CD14-positive monocyte (primary cell): ENCODE data around the gene TRMU. TPM values are rescaled to one million over a fixed set of nuclear protein-coding genes. Genes with fewer than 3 reads are reported as not detected.

Experiments
- DNase-seq, 3 donors: peaks; one replicate each; pipeline ENCODE4 v3.0.0-alpha.2; 2011 to 2022
- H2AFZ ChIP-seq: 2 replicates; pipeline ENCODE4 v1.6.0; 2012; ENCODE audit warnings: mild to moderate bottlenecking, low read depth, low read length, inconsistent platforms; ENCODE audit not compliant: insufficient read depth, poor library complexity, severe bottlenecking
- H3K27ac ChIP-seq, 2 donors: 1 replicate in 1 of 2; 2 replicates in 1 of 2; pipeline ENCODE4 v1.5.1; 2012 to 2013; ENCODE audit warnings: low read length in 2 of 2, control low read depth in 1 of 2, inconsistent platforms in 1 of 2, low read depth in 1 of 2, mild to moderate bottlenecking in 1 of 2
- H3K27me3 ChIP-seq, 2 donors: one replicate each; pipeline versions ENCODE4 v1.6.0 to v1.6.1; 2011 to 2013; ENCODE audit warnings: low read length in 2 of 2; ENCODE audit not compliant: control insufficient read depth in 2 of 2, insufficient read depth in 2 of 2
- H3K36me3 ChIP-seq, 2 donors: replicated peaks in 1 of 2; 1 replicate in 1 of 2; 2 replicates in 1 of 2; pipeline versions ENCODE4 v1.5.1 to v1.6.1; 2012 to 2013; ENCODE audit warnings: low read length in 2 of 2, control low read depth in 1 of 2, inconsistent platforms in 1 of 2, mild to moderate bottlenecking in 1 of 2; ENCODE audit not compliant: insufficient read depth in 2 of 2, control insufficient read depth in 1 of 2
- H3K4me1 ChIP-seq, 2 donors: 1 replicate in 1 of 2; 2 replicates in 1 of 2; pipeline versions ENCODE4 v1.5.1 to v1.6.1; 2012 to 2013; ENCODE audit warnings: low read length in 2 of 2, control low read depth in 1 of 2, inconsistent platforms in 1 of 2, mild to moderate bottlenecking in 1 of 2, moderate library complexity in 1 of 2; ENCODE audit not compliant: insufficient read depth in 2 of 2, control insufficient read depth in 1 of 2
- H3K4me2 ChIP-seq: replicated peaks from 2 replicates; pipeline ENCODE3; 2012; ENCODE audit warnings: low read length, moderate library complexity, mild to moderate bottlenecking; ENCODE audit not compliant: poor library complexity, severe bottlenecking; ENCODE audit errors: extremely low read depth
- H3K4me3 ChIP-seq, 3 experiments: fragments of 200-600 bp in 1 of 3; sonication (generic) in 1 of 3; replicated peaks in 1 of 3; 1 replicate in 2 of 3; 2 replicates in 1 of 3; pipeline ENCODE4 v1.5.1; 2011 to 2013; ENCODE audit warnings: low read length in 3 of 3, mild to moderate bottlenecking in 3 of 3, control low read depth in 2 of 3, low read depth in 2 of 3, inconsistent platforms in 1 of 3, moderate library complexity in 1 of 3
- H3K79me2 ChIP-seq: 2 replicates; pipeline ENCODE4 v1.6.0; 2012; ENCODE audit warnings: mild to moderate bottlenecking, control low read depth, inconsistent platforms, low read length, moderate library complexity; ENCODE audit not compliant: insufficient read depth
- H3K9ac ChIP-seq: 2 replicates; pipeline ENCODE4 v1.6.0; 2017; ENCODE audit warnings: low read length, mild to moderate bottlenecking; ENCODE audit not compliant: insufficient read depth, poor library complexity, severe bottlenecking
- H3K9me3 ChIP-seq, 2 donors: replicated peaks in 1 of 2; 1 replicate in 1 of 2; 2 replicates in 1 of 2; pipeline versions ENCODE4 v1.5.1 to v1.6.1; 2012 to 2013; ENCODE audit warnings: low read length in 2 of 2, control low read depth in 1 of 2; ENCODE audit not compliant: control insufficient read depth in 1 of 2, insufficient read depth in 1 of 2
- H4K20me1 ChIP-seq: 2 replicates; pipeline ENCODE4 v1.6.0; 2012; ENCODE audit warnings: mild to moderate bottlenecking, low read length, control low read depth, moderate library complexity; ENCODE audit not compliant: insufficient read depth
- H3K27ac Mint-ChIP-seq, 7 donors: one replicate each; pipeline ENCODE4 v1.8.0; 2020; ENCODE audit warnings: mild to moderate bottlenecking in 7 of 7, mixed read lengths in 7 of 7, moderate library complexity in 6 of 7, inconsistent platforms in 2 of 7
- H3K27me3 Mint-ChIP-seq, 3 donors: one replicate each; pipeline ENCODE4 v1.8.0; 2021 to 2022; ENCODE audit warnings: low read depth in 3 of 3, mild to moderate bottlenecking in 3 of 3, mixed read lengths in 3 of 3, moderate library complexity in 3 of 3, inconsistent platforms in 1 of 3
- H3K36me3 Mint-ChIP-seq, 2 donors: one replicate each; pipeline ENCODE4 v1.8.0; 2020; ENCODE audit warnings: mixed read lengths in 2 of 2, inconsistent platforms in 1 of 2, mild to moderate bottlenecking in 1 of 2
- H3K4me1 Mint-ChIP-seq: one replicate; pipeline ENCODE4 v1.8.0; 2020; ENCODE audit warnings: mild to moderate bottlenecking, mixed read lengths
- H3K4me3 Mint-ChIP-seq, 2 donors: one replicate each; pipeline ENCODE4 v1.8.0; 2020; ENCODE audit warnings: mild to moderate bottlenecking in 2 of 2, mixed read lengths in 2 of 2, moderate library complexity in 1 of 2
- H3K9me3 Mint-ChIP-seq, 7 donors: one replicate each; pipeline ENCODE4 v1.8.0; 2020 to 2022; ENCODE audit warnings: mixed read lengths in 7 of 7, mild to moderate bottlenecking in 6 of 7, moderate library complexity in 6 of 7, inconsistent platforms in 2 of 7
- CTCF ChIP-seq: fragments of 200-600 bp; IDR thresholded peaks from one replicate; pipeline ENCODE4 v1.8.0; 2022; ENCODE audit warnings: antibody characterized with exemption, mild to moderate bottlenecking
- WGBS: methylation state at CpG from one replicate; pipeline ENCODE4 v1.1.5; 2013; ENCODE audit warnings: missing lambda C conversion rate; ENCODE audit not compliant: insufficient coverage; 5-methylcytosine and 5-hydroxymethylcytosine counted together
- intact Hi-C, 2 donors: fragments of 100-400 bp; cut with micrococcal nuclease; formaldehyde crosslinking; loops; one replicate each; pipeline versions ENCODE4 v1.15.0 to v1.15.1; 2023
- polyA plus RNA-seq, 3 donors: library from polyadenylated mRNA; depleted of rRNA in 1 of 3; unstranded in 2 of 3; stranded (reverse) in 1 of 3; fragments of 300-500 nt in 2 of 3; fragments of >200 nt in 1 of 3; fragmentation: Illumina TruSeq in 2 of 3; gene quantifications; 1 replicate in 2 of 3; 2 replicates in 1 of 3; pipeline ENCODE4 v1.2.3, GENCODE V29; 2012 to 2021

Gene TRMU
- polyA plus RNA-seq, 3 donors, result 4.7 to 32.9 (median 5.6) TPM

- Histone ChIP-seq H3K9me3 (no peaks in the 10 kb centered on the region), H3K4me2 (no peak overlapping the region), H3K4me3 (no peak overlapping the region), H3K79me2 (no peaks in the 10 kb centered on the region), H3K36me3 (peaks cover 90 to 99% of the 10 kb centered on the region in 2 donors), H4K20me1 (peaks cover 26% of the 10 kb centered on the region), H3K4me1 (no peaks in the 10 kb centered on the region), H3K27ac (no peak overlapping the region), H3K9ac (no peak overlapping the region), H2AFZ (no peak overlapping the region), H3K27me3 (no peaks in the 10 kb centered on the region)
- no peaks in the 10 kb centered on the region for H3K9me3 Mint-ChIP-seq
- no peaks in the 10 kb centered on the region for H3K4me1 Mint-ChIP-seq
- intact Hi-C loops, result no loop called here
- TF ChIP-seq CTCF, result no peak
- 96% methylated on average over 10 of the region's 28 CpGs for WGBS
- H3K27me3 Mint-ChIP-seq, result no peaks in the 10 kb centered on the region
- H3K27ac Mint-ChIP-seq, result peak overlapping the region in 1 of 7 donors; percentile 19
- no peak overlapping the region for H3K4me3 Mint-ChIP-seq
- peaks cover 88 to 100% of the 10 kb centered on the region in 2 donors for H3K36me3 Mint-ChIP-seq
- no peak for DNase-seq
Observed at GRCh38 chr22:46351131-46351735, 15.7 kb downstream of the TRMU start.

GRCh38 chr22:46351767-46352166 is 16.3 kb downstream of the TRMU start:
- Mint-ChIP-seq H3K4me1 (no peaks in the 10 kb centered on the region), H3K9me3 (no peaks in the 10 kb centered on the region), H3K27ac (no peak overlapping the region), H3K27me3 (no peaks in the 10 kb centered on the region), H3K4me3 (no peak overlapping the region), H3K36me3 (peaks cover 84 to 100% of the 10 kb centered on the region in 2 donors)
- no peaks in the 10 kb centered on the region for H3K9me3 ChIP-seq
- no peak overlapping the region for H3K9ac ChIP-seq
- no peak overlapping the region for H3K27ac ChIP-seq
- H3K4me2 ChIP-seq, result no peak overlapping the region
- peaks cover 90 to 99% of the 10 kb centered on the region in 2 donors for H3K36me3 ChIP-seq
- H3K4me3 ChIP-seq, result no peak overlapping the region
- no peak for DNase-seq
- no peaks in the 10 kb centered on the region for H3K4me1 ChIP-seq
- H4K20me1 ChIP-seq, result peaks cover 23% of the 10 kb centered on the region
- H3K79me2 ChIP-seq, result no peaks in the 10 kb centered on the region
- no peak for TF ChIP-seq CTCF
- WGBS, result 99% methylated on average over 23 of the region's 23 CpGs
- H2AFZ ChIP-seq, result no peak overlapping the region
- intact Hi-C loops, result no loop called here
- no peaks in the 10 kb centered on the region for H3K27me3 ChIP-seq
